Body of pancreas (tissue), 4 donors: Measurements from ENCODE around the gene NINL. TPM values are rescaled to one million over a fixed set of nuclear protein-coding genes. Genes with fewer than 3 reads are reported as not detected.
"Not testable (repeated sequence)": the region's sequence is repeated elsewhere in the genome, so short reads cannot be mapped to it uniquely, and the experiment has no call there.

Source experiments
- ATAC-seq: fragments of 150-250 bp; one replicate; pipeline ENCODE4 v1.9.1; 2016
- DNase-seq, 4 donors: peaks; one replicate each; pipeline ENCODE4 v3.0.0-alpha.2; 2019
- H3K27ac ChIP-seq, 4 donors: fragments of 200-600 bp; sonication (generic); 1 replicate in 3 of 4; 2 replicates in 1 of 4; pipeline versions ENCODE4 v1.5.1 to v1.6.1; 2016 to 2019; ENCODE audit warnings: mild to moderate bottlenecking in 1 of 4, mixed read lengths in 1 of 4, moderate library complexity in 1 of 4
- H3K27me3 ChIP-seq, 2 donors: fragments of 200-600 bp; sonication (generic); one replicate each; pipeline ENCODE4 v1.6.0; 2016; ENCODE audit warnings: mild to moderate bottlenecking in 1 of 2
- H3K36me3 ChIP-seq, 2 donors: fragments of 200-600 bp; sonication (generic); replicated peaks in 1 of 2; 2 replicates each; pipeline ENCODE4 v1.5.1; 2016; ENCODE audit warnings: low read depth in 2 of 2; ENCODE audit not compliant: insufficient read depth in 1 of 2
- H3K4me1 ChIP-seq: fragments of 200-600 bp; sonication (generic); one replicate; pipeline ENCODE4 v1.6.0; 2016
- H3K4me3 ChIP-seq, 2 donors: fragments of 200-600 bp; sonication (generic); 1 replicate in 1 of 2; 2 replicates in 1 of 2; pipeline ENCODE4 v1.5.1; 2016 to 2019
- H3K9me3 ChIP-seq, 3 donors: fragments of 200-600 bp; sonication (generic); 1 replicate in 2 of 3; 2 replicates in 1 of 3; pipeline ENCODE4 v1.5.1; 2016
- CTCF ChIP-seq, 7 experiments: fragments of 450-650 bp in 4 of 7; fragments of 200-600 bp in 3 of 7; sonication (generic) in 3 of 7; IDR thresholded peaks; one replicate each; pipeline ENCODE4 v1.5.1; 2016 to 2019; ENCODE audit warnings: antibody characterized with exemption in 7 of 7
- POLR2A ChIP-seq, 3 donors: fragments of 450-650 bp; IDR thresholded peaks; one replicate each; pipeline ENCODE4 v1.6.1; 2016; ENCODE audit warnings: antibody characterized with exemption in 3 of 3, mild to moderate bottlenecking in 2 of 3
- WGBS, 2 donors: methylation state at CpG; one replicate each; pipeline ENCODE4 v1.1.5; 2017; 5-methylcytosine and 5-hydroxymethylcytosine counted together
- intact Hi-C: fragments of 100-400 bp; cut with DNase I; formaldehyde crosslinking; loops from one replicate; pipeline ENCODE4 v1.15.1; 2023
- total RNA-seq, 2 donors: library from RNA; depleted of rRNA; stranded (reverse); fragments of >200 nt; gene quantifications; one replicate each; pipeline ENCODE4 v1.1.0, GENCODE V29; 2016

Gene NINL
- total RNA-seq, 2 donors from 2014 or later = 6.7 to 34.9 TPM

DNA sequence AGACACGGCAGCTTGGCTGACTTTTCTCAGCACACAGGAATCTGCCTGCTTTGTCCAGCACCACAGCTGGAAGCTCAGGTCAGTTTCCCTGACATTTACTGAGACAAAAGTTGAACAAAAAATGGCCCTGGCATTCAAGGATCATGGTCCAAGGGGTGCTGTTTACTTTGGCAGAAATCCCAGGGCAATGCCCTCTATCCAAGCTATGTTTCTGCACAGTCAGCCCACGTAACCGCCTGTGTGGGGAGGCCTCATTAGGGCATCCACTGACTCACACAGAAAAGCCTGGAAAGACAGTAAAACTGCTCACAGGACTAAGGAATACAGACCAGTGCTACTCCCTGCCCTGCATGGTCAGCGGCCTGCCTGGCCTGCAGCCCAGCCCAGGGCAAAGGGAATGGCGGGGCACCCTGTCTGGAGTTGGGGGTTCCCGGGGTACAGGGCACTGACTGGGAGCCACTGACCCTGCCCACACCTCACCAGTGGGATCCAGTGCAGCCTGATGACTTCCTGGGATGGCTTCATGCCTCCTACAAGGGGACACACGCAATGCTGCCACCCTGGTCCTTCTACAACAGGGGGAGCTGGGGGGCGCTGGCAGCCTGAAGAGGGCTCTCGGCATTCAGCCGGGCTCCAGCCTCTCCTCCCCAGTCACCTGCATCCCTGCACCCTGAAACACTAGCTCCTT, 77.1 kb downstream of the NINL start:
- intact Hi-C loops = no loop called here
- H3K4me3 ChIP-seq = no peak overlapping the region
- 63 to 67% methylated on average over 6 to 10 of the region's 10 CpGs for WGBS, 2 donors
- H3K9me3 ChIP-seq = no peaks in the 10 kb centered on the region
- DNase-seq = peak; percentile 37 to 76 (median 72)
- peak overlapping the region in 2 of 4 donors; percentile 31 to 42 for H3K27ac ChIP-seq
- peak; percentile 76 for ATAC-seq
- peaks cover 11% of the 10 kb centered on the region for H3K4me1 ChIP-seq
- TF ChIP-seq POLR2A (IDR thresholded peaks at IDR 0.05) (no peak), CTCF (IDR thresholded peaks at IDR 0.05) (no peak)
- no peaks in the 10 kb centered on the region for H3K27me3 ChIP-seq
- peaks cover 3 to 4% of the 10 kb centered on the region in 2 donors for H3K36me3 ChIP-seq

DNA sequence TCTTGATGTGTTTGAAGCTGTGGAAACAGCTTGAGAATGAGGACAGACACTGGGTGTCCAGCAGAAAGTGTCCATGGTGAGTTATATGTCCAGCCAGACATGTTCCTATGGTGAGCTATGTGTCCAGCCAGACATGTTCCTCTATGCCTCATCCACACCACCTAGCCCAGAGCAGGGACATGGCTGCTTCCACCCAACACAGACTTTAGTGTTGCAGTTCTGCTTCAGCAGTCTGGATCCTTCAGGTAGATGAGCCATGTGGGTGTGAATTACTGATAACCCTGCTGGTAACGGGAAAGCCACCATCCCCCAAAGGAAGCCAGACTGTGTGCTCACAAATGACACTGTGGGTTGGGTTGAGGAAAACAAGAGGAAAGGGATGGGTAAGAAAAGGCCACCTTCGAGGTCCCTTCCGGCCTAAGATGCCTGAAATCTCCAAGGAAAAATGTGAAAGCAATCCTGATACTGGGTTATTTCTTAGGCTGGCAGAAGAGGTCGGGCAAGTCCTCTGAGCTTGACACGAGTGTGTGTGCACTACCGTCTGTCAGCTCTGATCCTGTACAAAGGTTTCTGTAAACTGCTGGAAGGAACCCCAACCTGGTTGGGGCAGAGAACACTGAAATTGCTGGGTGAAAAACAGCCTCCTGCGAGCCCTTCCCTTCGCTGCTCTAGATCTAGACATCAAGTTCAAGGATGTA, 77.8 kb downstream of the NINL start:
- no peaks in the 10 kb centered on the region for H3K9me3 ChIP-seq
- TF ChIP-seq CTCF (IDR thresholded peaks at IDR 0.05) (peak in 1 of 7 experiments; percentile 5), POLR2A (IDR thresholded peaks at IDR 0.05) (no peak)
- ATAC-seq = peak; percentile 27
- no peak overlapping the region for H3K4me3 ChIP-seq
- no peaks in the 10 kb centered on the region for H3K27me3 ChIP-seq
- 37 to 50% methylated on average over 5 to 8 of the region's 8 CpGs for WGBS, 2 donors
- peak overlapping the region in 2 of 4 donors; percentile 31 to 42 for H3K27ac ChIP-seq
- peaks cover 3 to 4% of the 10 kb centered on the region in 2 donors for H3K36me3 ChIP-seq
- no peak for DNase-seq
- intact Hi-C loops = no loop called here
- peaks cover 11% of the 10 kb centered on the region for H3K4me1 ChIP-seq

DNA sequence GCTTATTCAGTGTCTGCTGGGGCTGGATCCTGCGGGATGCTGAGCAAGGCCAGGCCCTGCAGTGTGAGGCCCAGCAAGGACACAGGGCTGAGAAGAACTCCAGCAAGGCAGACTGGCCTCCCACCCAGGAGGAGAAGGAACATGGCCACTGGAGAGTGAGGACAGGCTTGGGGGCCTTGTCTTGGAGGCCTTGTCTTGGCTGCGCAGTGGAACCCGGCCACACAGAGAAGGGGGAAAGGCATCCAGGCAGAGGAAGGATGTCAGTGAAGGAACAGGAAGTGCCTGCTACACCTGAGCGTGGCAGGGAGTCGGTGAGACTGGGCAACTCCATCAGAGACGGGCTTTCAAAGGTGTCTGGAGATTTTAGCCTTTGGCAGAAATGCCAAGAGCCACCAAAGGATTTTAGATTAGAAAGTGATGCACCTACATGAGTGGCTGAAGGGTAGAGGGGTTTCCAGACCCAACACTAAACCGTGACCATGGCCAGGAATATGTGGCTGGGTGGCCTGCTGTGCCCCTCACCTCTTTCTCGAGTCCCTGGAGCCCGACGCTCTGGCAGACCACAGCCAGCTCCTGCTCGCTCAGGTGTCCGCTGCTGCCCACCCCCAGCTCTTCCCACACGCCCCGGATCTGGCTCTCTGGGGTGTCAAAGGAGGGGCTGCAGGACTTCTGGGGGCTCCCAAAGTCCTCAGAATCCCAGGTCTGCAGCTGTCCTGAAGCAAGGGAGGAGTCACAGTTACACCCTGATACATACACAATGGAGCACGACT, 80.8 kb downstream of the NINL start:
- Histone ChIP-seq H3K27me3 (no peaks in the 10 kb centered on the region), H3K36me3 (peaks cover 3 to 4% of the 10 kb centered on the region in 2 donors), H3K27ac (no peak overlapping the region), H3K4me1 (peaks cover 11% of the 10 kb centered on the region), H3K9me3 (no peaks in the 10 kb centered on the region), H3K4me3 (no peak overlapping the region)
- 91 to 94% methylated on average over 10 to 15 of the region's 15 CpGs for WGBS, 2 donors
- intact Hi-C loops = no loop called here
- TF ChIP-seq POLR2A (IDR thresholded peaks at IDR 0.05) = no peak
- TF ChIP-seq CTCF (IDR thresholded peaks at IDR 0.05) = no peak
- no peak for DNase-seq
- ATAC-seq = no peak

DNA sequence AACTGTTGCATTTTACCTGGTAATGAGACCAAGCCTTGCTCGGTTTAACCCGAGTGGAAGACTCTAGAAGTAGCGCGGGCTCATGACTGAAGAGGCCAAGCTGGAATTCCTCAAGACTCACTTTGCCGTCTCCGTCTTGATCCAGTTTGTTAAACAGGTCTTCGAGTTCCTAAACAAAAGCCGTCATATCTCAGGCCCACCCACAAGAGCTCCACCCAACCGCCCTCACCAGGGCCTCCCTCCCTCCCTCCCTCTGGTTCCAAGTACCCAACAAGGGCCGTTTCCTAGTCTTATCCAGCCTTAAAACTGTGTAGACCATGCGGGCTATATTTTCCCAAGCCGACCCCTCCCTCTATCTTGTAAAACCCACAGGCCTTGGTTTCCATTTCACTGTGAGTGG, 81.4 kb downstream of the NINL start:
- H3K4me1 ChIP-seq = peaks cover 11% of the 10 kb centered on the region

GRCh38 chr20:25503051-25503639, 82.2 kb downstream of the NINL start:
- 86 to 100% methylated on average over 1 to 6 of the region's 6 CpGs for WGBS, 2 donors
- ATAC-seq, H3K4me3 ChIP-seq, H3K36me3 ChIP-seq, H3K9me3 ChIP-seq, H3K27me3 ChIP-seq, intact Hi-C loops, H3K27ac ChIP-seq, H3K4me1 ChIP-seq, DNase-seq: not testable (repeated sequence)

More for the DNA sequence above, 81.4 kb downstream of the NINL start:
- Histone ChIP-seq H3K27me3 (no peaks in the 10 kb centered on the region), H3K36me3 (peaks cover 0 to 3% of the 10 kb centered on the region in 2 donors), H3K9me3 (no peaks in the 10 kb centered on the region), H3K27ac (no peak overlapping the region), H3K4me3 (no peak overlapping the region)
- intact Hi-C loops = no loop called here
- TF ChIP-seq POLR2A (IDR thresholded peaks at IDR 0.05) = no peak
- no peak for TF ChIP-seq CTCF (IDR thresholded peaks at IDR 0.05)
- ATAC-seq (no peak), DNase-seq (no peak)
- WGBS, 2 donors = 92 to 94% methylated on average over 12 of the region's 12 CpGs
